Left lung (tissue), 10 donors: ENCODE results near the gene FAAP20. TPM values are rescaled to one million over a fixed set of nuclear protein-coding genes. Genes with fewer than 3 reads are reported as not detected.

Experiments
- ATAC-seq: fragments of 200-7000 bp; cut with Tn5 transposase; one replicate; pipeline ENCODE4 v1.9.1; 2020; ENCODE audit warnings: moderate library complexity
- DNase-seq, 4 donors: peaks; one replicate each; pipeline ENCODE4 v3.0.0-alpha.2; 2013 to 2020
- H3K27ac ChIP-seq, 2 donors: fragments of 200-600 bp; sonication (generic) in 1 of 2; one replicate each; pipeline versions ENCODE4 v1.5.0 to v1.8.0; 2020 to 2021
- H3K27me3 ChIP-seq, 2 donors: fragments of 200-600 bp; sonication (generic) in 1 of 2; one replicate each; pipeline versions ENCODE4 v1.5.0 to v1.8.0; 2020 to 2021
- H3K36me3 ChIP-seq, 2 donors: fragments of 200-600 bp; sonication (generic) in 1 of 2; one replicate each; pipeline versions ENCODE4 v1.5.0 to v1.8.0; 2020 to 2021
- H3K4me1 ChIP-seq, 2 donors: fragments of 200-600 bp; one replicate each; pipeline ENCODE4 v1.8.0; 2021
- H3K4me3 ChIP-seq, 2 donors: fragments of 200-600 bp; sonication (generic) in 1 of 2; one replicate each; pipeline versions ENCODE4 v1.5.0 to v1.8.0; 2020 to 2021; ENCODE audit warnings: mild to moderate bottlenecking in 1 of 2
- H3K9me3 ChIP-seq, 2 donors: fragments of 200-600 bp; sonication (generic) in 1 of 2; one replicate each; pipeline versions ENCODE4 v1.5.0 to v1.8.0; 2020 to 2021
- CTCF ChIP-seq, 2 donors: fragments of 200-600 bp; sonication (generic) in 1 of 2; IDR thresholded peaks; one replicate each; pipeline versions ENCODE4 v1.5.0 to v1.8.0; 2021; ENCODE audit warnings: antibody characterized with exemption in 2 of 2
- intact Hi-C, 2 donors: fragments of 100-400 bp; cut with DNase I; formaldehyde crosslinking; loops; one replicate each; pipeline versions ENCODE4 v1.11.2 to v1.14.2; 2022
- polyA plus RNA-seq, 6 donors: library from polyadenylated mRNA; unstranded; fragments of 120-200 nt; gene quantifications; one replicate each; pipeline ENCODE4 v1.2.1, GENCODE V29; 2013; ENCODE audit not compliant: insufficient read length in 6 of 6
- total RNA-seq, 2 donors: library from RNA; stranded (reverse); fragmentation: NEBNext Ultra II Directional; extraction: Animal tissue kit (Norgen Biotek cat#: 25700); gene quantifications; one replicate each; pipeline ENCODE4 v1.2.1, GENCODE V29; 2021
- donor health status: DM: no; HTN: yes; CAD: no.
- donor health status: DM: no; HTN: no; CAD: no.

Gene FAAP20
- total and polyA plus RNA-seq, 8 donors: 29.5 to 69.7 (median 45.8) TPM

GRCh38 chr1:2240270-2241156 is 45.9 kb upstream of the FAAP20 start:
- Histone ChIP-seq H3K4me3 (no peak overlapping the region), H3K4me1 (peaks cover 59 to 88% of the 10 kb centered on the region in 2 donors), H3K27me3 (no peaks in the 10 kb centered on the region), H3K27ac (peak overlapping the region in 1 of 2 donors; percentile 49), H3K9me3 (no peaks in the 10 kb centered on the region), H3K36me3 (peaks cover 0 to 10% of the 10 kb centered on the region in 2 donors)
- peak; percentile 88 for ATAC-seq
- DNase-seq: peak in 3 of 4 donors; percentile 85 to 92 (median 91)
- no peak for TF ChIP-seq CTCF (IDR thresholded peaks at IDR 0.05)
- intact Hi-C loops: no loop called here

DNA sequence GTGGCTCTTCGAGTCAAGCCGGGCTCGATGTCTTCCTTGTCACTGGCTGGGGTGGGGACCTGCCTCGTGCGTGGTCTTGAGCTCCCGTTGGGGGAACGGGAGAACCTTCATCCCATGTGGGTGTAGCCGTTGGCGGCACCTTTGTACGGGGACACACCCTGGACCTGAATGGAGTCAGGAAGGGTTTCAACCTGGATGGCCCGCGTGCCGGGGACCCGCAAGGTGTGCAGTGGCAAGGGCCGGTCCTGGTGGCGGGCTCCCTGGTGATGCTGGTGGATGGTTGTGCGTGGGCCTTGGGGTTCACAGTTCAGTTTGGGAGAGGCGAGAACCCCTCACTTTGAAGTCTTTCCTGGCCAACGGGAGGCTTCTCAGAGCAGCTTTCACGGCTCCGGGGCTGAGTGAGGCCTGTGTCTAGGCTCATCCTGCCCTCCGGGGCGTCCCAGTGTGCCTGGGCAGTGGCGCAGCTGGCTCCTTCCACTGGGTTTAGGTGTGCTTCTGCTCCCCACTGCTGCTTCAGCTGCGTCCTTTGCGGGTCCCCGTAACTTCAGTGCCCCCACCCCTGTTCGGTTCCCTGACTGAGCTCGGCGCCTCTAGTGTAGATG is 44.9 kb upstream of the FAAP20 start:
- no peak overlapping the region for H3K27ac ChIP-seq
- H3K27me3 ChIP-seq: no peaks in the 10 kb centered on the region
- no peak overlapping the region for H3K4me3 ChIP-seq
- H3K9me3 ChIP-seq: no peaks in the 10 kb centered on the region
- ATAC-seq (no peak), DNase-seq (no peak)
- intact Hi-C loops: loop anchor here in 1 of 2 donors (10.0 kb wide), 1 partner anchor 75 kb away; no protein-coding TSS in a partner anchor
- no peak for TF ChIP-seq CTCF (IDR thresholded peaks at IDR 0.05)
- peaks cover 0 to 10% of the 10 kb centered on the region in 2 donors for H3K36me3 ChIP-seq
- H3K4me1 ChIP-seq: peaks cover 69 to 95% of the 10 kb centered on the region in 2 donors

DNA sequence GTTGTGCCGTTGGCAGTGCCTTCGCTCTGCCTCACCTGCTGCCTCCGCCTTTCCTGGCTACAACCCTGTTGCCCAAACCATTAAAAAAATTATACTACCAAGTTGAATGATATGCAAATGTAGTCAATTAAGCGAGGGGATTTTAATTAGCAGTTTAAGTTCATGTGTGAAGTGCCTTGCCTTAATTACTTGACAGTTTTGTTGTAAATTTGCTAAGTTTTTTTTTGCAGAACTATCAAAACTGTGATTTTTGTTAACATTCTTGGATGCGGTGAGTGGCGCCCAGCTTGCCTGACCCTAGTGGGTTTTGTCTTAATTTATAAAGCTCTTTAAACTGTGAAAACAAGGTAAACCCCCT is 44.4 kb upstream of the FAAP20 start:
- Histone ChIP-seq H3K9me3 (no peaks in the 10 kb centered on the region), H3K4me3 (no peak overlapping the region), H3K27ac (no peak overlapping the region), H3K36me3 (peaks cover 0 to 10% of the 10 kb centered on the region in 2 donors), H3K27me3 (no peaks in the 10 kb centered on the region), H3K4me1 (peaks cover 74 to 99% of the 10 kb centered on the region in 2 donors)
- no peak for TF ChIP-seq CTCF (IDR thresholded peaks at IDR 0.05)
- intact Hi-C loops: loop anchor here in 1 of 2 donors (10.0 kb wide), 1 partner anchor 76 kb away; no protein-coding TSS in a partner anchor
- no peak for DNase-seq
- no peak for ATAC-seq

DNA sequence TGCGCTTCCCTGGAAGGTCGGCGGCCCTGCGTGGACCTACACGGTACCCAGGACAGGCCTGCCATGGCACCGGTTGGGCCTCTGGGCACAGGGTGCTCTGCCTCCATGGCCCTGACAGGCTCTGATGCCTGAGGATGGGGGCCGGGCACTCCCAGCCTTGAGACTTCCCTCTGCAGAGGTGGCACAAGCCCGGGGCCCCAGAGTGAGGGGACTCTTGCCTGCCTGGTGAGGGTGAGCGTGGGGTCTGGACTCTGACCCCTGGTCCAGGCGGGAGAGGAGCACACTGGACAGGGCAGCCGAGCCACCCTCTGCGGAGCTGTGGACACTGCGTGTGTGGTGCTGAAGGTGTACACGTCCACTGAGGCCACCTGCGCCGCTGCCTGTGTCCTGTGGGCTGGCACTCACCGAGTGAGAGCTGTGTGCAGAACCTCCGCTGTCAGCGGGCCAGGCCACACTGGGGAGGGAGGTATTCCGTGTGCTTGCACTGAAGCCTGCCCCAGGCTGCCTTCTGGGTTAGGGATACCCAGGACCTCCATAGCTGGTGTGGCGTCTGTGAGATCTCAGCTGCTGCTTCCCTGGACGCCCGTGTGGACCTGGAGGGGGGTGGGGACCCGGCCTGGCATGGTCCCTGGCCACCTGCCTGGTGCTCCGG is 43.9 kb upstream of the FAAP20 start:
- ATAC-seq: no peak
- H3K4me3 ChIP-seq: no peak overlapping the region
- H3K27me3 ChIP-seq: no peaks in the 10 kb centered on the region
- DNase-seq: no peak
- H3K4me1 ChIP-seq: peaks cover 79 to 99% of the 10 kb centered on the region in 2 donors
- H3K27ac ChIP-seq: peak overlapping the region in 1 of 2 donors; percentile 24
- intact Hi-C loops: loop anchor here in 1 of 2 donors (10.0 kb wide), 1 partner anchor 76 kb away; no protein-coding TSS in a partner anchor
- no peaks in the 10 kb centered on the region for H3K9me3 ChIP-seq
- no peak for TF ChIP-seq CTCF (IDR thresholded peaks at IDR 0.05)
- peaks cover 0 to 10% of the 10 kb centered on the region in 2 donors for H3K36me3 ChIP-seq
